Limb (tissue), 2 donors: ENCODE measurements around the gene ATXN1.
"Not testable (repeated sequence)": the region's sequence is repeated elsewhere in the genome, so short reads cannot be mapped to it uniquely, and the experiment has no call there.

Experiments
- DNase-seq, 2 donors: peaks; one replicate each; pipeline ENCODE4 v3.0.0-alpha.2; 2016; ENCODE audit errors: extremely low spot score in 2 of 2

ATXN1 gene

DNA sequence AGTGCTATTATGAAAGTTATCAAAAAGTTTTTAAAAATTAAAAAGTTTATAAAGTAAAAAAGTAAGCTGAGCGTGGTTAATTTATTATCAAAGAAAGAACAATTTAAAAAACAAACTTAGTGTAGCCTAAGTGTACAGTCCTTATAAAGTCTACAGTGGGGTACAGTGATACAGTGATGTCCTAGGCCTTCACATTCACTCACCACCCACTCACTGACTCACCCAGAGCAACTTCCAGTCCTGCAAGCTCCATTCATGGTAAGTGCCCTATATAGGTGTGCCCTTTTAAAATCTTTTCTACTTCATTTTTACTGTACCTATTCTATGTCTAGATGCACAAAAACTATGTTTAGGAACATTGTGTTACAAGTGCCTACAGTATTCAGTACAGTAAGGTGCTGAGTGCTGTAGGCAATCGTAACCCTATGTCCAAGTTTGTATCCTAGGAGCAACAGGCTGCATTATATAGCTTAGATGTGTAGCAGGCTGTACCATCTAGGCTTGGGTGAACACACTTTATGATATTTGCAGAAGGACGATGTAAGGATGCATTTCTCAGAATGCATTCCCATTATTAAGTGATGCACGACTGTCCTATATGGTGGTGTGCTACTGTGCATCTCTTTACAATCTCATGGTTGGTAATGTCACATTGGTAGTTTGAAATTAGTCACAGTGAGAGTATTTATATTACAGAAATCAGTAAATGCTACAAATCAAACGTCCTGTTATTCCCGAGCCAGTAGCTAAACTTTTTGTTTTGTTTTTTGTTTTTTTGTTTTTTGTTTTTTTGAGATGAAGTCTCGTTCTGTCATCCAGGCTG, 364.6 kb downstream of the ATXN1 start:
- DNase-seq = no peak

DNA sequence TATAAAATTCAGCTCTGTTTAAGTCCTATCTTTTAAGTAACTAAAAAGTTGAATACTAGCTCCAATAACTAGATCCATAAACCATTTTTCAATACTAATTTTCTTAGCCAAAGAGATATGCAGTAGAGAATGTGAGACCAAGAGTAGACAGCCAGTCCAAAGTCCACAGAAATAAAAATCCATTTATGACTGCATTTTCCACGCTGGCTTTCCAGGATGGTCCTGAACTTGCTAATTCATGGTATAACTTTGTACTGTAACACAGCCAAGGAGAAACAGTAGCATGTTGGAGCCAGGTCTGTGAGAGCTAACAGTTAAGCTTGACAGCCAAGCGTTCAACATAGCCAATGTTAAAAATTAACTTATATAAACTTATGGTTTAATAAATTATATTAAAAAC, 366.6 kb downstream of the ATXN1 start:
- no peak for DNase-seq

DNA sequence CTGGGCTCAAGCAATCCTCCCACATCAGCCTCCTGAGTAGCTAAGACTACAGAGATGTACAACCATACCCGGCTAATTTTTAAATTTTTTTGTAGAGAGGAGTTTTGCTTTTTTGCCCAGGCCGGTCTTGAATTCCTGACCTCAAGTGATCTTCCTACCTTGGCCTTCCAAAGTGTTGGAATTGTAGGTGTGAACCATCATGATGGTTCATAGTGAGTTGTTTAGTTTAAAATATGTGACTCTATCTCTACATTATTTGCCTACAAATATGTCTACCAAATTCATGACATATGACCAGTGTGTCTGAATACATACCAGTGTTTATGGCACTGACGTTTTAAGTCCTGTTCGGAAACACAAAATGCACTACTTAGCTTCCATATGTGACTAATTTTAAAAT, 367.9 kb downstream of the ATXN1 start:
- no peak for DNase-seq

DNA sequence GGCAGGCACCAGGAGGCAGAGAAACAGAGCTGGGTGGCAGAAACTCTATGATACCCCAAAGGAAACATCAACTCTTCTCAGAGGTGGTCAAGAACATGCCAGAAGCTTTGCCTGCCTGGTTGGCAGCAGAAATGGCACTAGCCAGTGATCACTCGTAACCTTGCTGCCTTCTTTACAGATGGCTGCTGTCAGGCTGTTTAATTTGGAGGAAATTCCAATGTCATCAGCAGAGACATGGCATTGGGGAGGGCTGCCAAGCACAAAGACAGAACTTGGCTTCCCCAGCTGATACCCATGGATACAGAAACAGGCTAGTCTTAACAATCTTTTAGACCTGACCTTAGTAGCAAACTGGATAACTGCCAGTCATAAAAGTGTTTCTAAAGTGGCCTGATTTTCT, 369.2 kb downstream of the ATXN1 start:
- DNase-seq = no peak

DNA sequence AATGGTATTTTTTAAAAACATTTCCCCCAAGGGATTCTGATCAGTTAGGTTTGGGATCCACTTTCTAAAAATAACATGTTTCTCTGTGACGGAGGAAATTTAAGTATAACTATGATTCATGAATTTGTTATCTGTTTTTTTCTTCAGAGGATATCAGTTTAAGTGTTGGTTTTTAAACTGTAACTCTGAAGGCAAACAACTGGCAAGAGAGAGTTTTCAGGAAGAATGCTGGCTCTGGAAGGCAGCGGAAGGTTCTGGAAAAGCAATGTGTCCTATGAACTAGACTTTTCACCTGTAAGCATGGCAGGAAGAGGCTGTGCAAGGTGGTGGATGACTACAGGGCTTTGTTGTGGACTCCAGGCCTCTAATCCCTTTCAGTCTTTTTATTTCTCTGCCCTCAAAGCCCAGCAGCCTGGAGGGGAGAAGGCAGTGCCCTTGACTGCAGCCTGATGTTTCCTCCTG, 369.8 kb downstream of the ATXN1 start:
- no peak for DNase-seq

DNA sequence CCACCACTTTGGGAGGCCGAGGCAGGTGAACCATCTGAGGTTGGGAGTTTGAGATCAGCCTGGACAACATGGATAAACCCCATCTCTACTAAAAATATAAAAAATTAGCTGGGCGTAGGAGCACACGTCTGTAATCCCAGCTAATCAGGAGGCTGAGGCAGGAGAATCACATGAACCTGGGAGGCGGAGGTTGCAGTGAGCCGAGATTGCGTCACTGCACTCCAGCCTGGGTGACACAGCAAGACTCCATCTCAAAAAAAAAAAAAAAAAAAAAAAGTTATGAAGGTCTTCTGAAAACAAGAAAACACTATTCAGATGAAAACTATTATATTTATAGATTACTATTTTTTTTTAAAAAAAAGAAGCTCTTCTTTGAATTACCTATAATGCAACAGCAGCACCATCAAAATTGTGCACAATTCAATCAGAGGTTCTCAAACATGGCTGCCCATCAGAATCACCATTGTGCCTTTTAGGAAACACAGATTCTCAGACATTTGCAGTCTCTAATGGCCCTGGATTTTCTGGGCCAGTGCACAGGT, 370.3 kb downstream of the ATXN1 start:
- DNase-seq = not testable (repeated sequence)

DNA sequence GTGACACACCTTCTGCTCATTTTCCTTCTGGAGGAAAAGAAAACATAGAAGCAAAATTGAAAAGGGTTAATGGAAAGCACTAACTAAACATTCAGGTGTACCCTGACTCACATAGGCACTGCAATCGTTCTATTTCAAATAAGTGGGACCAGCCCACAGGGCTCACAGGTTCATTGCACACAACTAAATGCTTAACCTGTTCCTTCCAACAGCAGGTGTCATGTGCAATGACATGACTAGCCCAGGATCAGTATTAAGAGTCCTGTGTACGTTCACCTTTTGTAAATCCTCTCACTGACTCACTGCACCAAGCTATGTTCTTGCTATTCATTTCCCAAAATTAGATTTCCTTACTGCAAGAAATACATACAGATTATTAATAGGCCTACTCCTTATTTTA, 371.6 kb downstream of the ATXN1 start:
- DNase-seq = no peak

DNA sequence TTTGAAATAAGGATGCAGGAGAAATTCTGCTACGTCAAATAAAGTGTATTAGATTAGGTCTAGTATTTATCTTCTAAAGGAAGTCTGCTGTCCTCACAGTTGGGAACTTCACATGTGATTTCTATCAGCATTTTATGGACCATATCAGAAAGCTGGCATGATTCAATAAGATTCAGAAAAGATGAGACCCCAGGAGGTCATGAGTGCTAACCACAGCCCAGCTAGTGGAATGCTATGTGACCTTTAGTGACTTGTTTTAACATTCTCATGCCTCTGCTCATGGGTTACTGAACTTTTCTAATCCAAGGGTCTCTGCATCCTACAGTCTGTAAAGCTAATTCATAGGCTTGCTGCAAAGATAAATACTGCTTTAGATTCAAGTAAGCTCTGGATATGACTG, 372.8 kb downstream of the ATXN1 start:
- DNase-seq = no peak

DNA sequence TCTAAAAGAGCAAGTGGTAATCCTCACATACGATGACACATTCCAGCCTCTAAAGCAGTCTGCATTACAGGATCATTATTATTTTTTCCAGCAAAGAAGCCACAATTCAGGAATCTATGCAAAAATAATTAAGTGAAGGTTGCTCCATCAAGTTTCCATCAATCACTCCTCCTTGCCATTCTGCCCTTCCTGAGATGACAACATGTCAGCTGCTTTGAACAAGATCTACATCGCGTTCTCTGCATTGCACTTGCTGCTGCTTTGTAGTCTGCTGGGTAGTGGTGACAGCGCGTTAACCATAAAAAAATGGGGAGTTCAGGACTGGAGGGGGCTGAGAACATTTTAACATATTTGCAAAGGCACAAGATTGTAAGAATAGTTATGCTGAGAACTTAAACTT, 375.2 kb downstream of the ATXN1 start:
- DNase-seq = no peak

DNA sequence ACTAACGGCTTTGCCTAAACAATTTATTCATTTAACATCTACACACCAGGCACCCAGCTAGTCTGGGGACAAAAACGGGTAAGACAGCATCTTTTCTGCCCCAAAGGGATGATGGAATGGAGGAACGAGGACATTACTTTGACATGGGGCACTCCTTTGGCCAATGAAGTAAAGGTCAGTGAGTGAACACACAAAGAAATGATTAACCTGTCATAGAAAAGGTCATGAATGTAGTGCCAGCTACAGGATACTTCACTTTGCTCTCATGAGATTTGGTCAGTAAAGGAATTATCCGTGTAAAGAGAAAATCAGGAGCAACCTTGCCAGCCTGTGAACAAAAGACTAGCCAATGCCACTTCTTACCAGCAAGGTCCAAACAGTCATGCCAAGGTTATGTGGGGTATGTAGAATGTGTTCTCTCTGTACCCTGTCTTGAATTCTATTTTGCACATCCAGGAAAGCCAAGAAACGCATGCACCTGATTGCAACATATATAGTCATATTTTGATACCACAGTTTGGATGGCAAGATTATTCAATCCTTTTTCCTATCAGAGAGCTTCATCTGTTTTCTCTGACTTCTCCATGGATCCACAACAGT, 377.6 kb downstream of the ATXN1 start:
- no peak for DNase-seq

DNA sequence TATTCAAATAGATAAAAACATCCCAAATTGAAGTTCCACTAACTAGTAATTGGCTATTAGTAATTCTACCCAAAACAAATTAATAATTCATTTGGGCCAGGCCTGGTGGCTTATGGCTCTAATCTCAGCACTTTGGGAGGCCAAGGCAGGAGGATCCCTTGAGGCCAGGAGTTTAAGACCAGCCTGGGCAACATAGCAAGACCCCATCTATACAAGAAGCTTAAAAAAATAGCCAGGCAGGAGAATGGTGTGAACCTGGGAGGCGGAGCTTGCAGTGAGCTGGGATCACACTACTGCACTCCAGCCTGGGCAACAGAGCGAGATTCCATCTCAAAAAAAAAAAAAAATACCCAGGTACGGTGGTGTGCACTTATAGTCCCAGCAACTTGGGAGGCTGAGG, 379.3 kb downstream of the ATXN1 start:
- not testable (repeated sequence) for DNase-seq

DNA sequence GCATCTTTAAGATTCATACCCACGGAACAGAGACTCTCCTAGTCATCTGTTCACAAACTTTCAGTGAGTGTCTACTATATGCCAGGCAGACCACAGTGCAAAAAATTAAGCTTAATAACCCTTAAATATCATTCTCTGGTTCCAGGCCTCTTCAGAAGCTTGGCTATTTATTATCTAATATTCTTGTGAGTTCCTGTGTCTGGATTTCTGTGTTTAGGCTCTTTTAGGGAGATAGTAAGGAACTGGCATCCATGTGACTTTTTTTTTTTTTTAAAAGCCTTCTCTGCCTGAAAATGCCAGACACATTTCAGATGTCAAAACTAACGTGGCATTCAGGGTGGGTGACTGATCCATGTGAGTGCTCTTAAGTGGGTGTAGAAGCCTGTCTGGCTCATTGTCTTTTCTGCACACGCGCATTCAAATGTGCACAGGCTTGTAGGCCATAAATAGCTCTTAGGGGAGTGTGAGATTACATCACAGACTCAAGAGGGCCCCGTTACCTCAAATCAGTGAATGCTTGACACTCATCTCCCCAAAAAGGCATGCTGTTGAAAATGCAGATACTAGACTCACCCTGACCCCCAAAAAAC, 380.9 kb downstream of the ATXN1 start:
- no peak for DNase-seq

DNA sequence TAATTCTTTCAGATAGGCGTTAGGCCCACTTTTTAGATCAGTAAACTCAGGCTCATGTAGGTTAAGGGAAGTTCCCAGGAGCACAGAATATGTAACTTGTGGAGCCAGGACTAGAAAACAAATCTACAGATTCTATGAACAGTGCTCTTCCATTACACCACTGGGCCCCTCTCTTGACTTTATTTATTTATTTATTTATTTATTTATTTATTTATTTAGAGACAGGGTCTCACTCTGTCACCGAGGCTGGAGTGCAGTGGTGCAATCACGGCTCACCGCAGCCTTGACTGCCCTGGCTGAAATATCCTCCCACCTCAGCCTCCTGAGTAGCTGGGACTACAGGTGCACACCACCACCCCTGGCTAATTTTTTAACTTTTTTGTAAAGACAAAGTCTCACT, 382.9 kb downstream of the ATXN1 start:
- DNase-seq = not testable (repeated sequence)

DNA sequence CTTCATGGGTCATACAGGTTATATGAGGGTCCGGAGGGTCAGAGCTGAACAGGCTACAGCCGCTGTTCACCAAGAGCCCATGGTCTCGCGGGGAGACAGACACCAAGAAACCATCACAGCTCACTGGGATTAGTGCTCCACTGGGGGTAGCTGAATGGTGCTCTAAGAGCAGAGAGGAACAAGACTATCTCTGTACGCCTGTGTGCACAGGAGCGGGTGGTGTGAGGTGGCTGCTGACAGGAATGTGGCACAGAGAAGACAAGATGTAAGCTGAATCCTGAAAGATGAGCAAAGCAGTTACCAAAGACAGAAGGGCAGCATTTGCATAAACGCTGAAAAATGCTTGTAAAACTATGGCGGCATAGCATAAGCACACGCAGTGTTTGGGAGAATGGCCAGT, 383.8 kb downstream of the ATXN1 start:
- no peak for DNase-seq

DNA sequence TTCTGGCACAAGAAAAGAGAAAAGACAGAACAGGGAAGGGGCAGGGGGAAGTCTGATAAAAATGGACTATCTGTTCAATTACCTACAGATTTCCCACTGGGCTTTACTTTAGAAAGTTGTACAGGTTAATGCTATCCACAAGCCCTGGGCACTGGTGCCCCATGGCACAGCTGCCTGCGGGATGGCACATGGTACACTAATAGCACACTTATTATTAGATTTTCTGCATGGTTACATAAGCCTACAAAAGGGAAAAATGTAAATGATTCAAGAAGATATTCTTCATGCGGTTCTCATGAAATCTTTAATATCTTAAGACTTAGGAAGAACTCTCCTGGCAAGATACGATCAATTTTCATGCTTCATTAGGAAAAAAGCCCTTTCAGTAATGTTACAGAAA, 385.4 kb downstream of the ATXN1 start:
- no peak for DNase-seq

DNA sequence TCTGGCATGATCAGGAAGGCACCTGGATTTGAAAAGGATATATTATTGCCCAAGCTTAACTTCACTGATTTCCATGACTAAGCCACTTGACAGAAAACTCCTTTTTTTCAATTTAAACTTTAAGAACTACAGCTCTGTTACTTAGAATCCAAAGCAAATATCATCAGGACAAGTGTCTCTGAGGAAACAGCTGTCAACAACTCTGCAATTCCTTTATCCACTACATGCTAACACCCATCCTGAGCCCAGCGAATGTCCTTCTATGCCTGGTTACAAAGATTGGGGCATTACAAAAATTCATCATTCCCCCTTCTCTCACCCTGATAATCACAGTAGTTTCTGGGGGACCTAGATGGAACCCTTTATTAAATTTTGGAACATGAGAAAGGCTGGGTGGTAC, 386.1 kb downstream of the ATXN1 start:
- DNase-seq = no peak

DNA sequence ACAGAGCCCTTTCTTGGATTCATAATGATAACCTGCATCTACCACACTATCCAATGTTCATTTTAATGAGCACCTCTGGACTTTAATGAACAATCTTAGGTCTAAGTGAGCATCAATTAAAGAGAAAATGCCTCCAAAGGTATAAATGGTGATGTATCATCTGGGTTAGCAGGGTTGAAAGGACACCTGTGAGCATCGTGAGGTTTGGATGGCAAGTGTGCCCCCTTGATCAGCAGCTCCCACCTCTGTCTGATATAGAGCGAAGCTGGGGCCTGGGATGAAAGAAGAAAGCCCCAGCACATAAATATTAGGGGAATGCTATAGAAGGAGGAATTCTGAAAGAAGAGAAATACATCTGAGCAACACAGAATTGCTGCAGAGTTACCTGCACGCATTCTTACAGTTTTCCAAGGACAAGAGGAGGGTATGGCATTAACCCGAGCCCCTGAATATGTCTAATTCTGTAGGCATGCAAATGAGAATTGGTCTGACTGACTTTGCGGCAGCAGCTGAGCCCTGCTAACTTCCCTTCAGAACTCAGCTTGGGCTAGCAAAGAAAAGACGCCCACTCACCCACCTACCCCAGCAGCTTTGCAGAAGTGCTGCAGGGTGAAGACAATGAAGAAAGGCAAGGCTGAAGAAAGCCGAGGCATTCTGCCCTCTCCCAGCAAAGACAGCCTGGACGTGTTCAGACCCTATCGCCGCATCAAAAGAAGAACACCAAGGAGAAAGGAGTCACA, 386.6 kb downstream of the ATXN1 start:
- no peak for DNase-seq

DNA sequence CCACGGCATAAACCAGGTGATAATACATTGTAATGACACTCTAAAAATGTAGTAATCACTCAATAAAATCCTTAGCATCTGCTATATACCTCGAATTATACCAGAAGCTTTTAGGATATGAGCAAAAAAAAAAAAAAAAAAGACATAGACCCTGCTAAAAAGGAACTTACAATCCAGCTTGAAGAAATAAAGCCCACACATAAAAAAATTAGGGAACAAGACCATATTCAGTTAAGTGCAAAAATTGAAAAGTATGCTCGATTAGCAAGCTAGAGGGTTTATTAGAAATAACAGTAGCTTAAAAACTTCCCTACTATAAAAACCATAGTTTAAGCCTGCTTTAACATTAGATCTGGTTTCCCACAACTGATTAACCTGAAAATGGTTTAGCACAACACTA, 387.2 kb downstream of the ATXN1 start:
- no peak for DNase-seq

DNA sequence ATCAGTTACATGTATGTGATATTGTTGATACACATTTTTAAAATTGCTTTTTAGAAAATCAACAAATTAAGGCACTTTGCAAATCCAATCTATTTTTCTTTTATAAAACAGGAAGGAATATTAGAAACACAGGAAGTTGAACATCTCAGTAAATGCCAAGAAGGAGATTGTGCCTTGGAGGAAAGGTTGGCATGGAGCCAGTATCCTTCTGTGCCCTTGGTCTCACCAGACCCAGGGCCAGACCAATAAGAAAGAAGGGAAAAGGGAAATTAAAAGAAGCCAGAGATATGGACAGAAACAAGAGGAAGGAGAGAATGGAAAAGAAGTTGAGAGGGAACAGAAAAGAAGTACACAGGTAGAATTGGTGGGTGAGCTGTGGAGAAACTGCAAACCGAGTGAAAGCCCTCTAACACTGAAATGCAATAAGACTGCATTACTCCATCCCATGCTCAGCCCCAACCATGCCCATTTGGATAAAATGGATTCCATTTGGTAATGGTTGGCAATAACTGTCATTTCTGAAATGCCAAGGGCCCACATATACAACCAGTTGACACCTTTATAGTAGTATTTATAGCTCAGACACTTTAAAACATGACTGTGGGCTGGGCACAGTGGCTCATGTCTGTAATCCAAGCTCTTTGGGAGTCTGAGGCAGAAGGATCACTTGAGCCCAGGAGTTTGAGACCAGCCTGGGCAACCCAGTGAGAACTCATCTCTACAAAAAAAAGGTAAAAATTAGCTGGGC, 389.1 kb downstream of the ATXN1 start:
- no peak for DNase-seq

DNA sequence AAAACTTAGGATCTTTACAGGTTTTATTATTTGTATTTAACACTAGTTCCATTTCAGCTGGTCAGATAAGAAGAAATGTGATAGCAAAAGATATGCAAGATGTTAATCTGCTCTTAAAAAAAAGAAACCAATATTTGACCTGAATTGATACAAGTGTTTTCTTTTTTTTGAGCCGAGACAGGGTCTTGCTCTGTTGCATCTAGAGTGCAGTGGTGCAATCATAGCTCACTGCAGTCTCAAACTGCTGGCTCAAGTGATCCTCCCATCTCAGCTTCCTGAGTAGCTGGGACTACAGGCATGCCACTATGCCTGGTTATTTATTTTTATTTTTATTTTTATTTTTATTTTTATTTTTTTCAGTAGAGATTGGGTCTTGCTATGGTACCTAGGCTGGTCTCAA, 389.9 kb downstream of the ATXN1 start:
- no peak for DNase-seq

DNA sequence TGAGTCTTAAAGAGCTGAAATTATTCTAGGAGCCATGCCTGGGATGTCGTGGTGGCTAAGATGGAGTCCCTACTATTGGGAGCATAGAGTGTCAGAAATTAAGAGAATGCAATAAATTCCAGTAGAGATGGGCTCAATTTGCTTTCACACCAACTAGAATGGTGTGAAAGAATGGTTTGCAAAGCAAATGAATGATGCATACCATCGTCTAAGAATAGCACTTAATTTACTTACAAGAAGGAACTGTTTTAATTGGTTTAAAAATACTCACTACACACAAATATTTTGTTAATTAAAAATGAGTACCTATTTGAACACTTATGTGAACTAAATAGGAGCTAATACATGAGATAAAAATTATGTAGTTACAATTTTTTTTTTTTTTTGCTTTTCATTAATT, 390.3 kb downstream of the ATXN1 start:
- no peak for DNase-seq
